ENCODE measurements around the gene SGMS1.

Gene SGMS1

DNA sequence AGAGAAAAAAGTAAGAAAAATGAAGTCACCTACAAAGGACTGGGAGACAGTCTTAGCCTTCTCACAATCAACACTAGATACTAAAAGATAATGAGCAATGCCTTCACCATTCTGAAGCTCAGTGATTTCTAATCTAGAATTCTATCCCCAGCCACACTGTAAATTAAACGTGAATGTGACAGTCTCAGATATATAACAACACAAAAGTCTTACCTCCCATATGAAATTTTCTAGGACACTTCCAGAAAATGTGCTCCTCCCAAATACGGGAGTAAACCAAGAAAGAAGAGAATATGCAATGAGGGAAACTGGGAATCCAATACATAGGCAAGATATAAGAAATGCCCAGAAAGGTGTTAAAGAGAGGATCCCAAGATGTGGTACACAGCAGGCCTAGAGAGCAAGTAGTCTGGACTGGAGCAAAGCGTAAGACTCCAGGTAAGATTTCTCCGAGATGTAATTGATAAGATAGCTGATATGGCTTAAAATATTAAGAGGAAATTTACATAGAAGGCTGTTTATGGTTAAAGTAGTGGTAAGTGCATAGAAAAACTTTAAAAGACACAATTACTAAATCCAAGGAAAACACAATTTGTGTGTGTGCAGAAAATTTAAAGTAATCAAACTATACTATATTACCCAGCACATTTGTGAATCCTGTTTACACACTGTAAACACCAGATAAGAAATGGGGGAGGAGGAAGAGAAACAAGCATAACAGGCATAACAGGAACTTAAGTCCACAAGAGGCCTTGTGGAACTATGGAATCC lies 44.1 kb downstream of the SGMS1 start:
- H3K9me3 ChIP-seq (ENCODE audit: insufficient read depth, low read length): no peaks in the 10 kb centered on the region
- no peaks in the 10 kb centered on the region for H3K9me2 ChIP-seq (replicated peaks; ENCODE audit: insufficient read depth, low read length)
- H3K27ac ChIP-seq (ENCODE audit: low read depth, low read length): no peak overlapping the region
- H3K4me2 ChIP-seq (ENCODE audit: low read depth, low read length, poor library complexity, severe bottlenecking): no peak overlapping the region
- no peak overlapping the region for H3K4me3 ChIP-seq (ENCODE audit: insufficient read depth, low read length, poor library complexity, severe bottlenecking)
- no peaks in the 10 kb centered on the region for H3F3A ChIP-seq (ENCODE audit: insufficient read depth)
- no peaks in the 10 kb centered on the region for H3K27me3 ChIP-seq (ENCODE audit: low read length)
- H4K20me1 ChIP-seq (ENCODE audit: low read depth, low read length): peaks cover 11% of the 10 kb centered on the region; the same call in 1 of the 2 replicates
- H3K9ac ChIP-seq (ENCODE audit: low read length): no peak overlapping the region
- TF ChIP-seq, protein P1, sequence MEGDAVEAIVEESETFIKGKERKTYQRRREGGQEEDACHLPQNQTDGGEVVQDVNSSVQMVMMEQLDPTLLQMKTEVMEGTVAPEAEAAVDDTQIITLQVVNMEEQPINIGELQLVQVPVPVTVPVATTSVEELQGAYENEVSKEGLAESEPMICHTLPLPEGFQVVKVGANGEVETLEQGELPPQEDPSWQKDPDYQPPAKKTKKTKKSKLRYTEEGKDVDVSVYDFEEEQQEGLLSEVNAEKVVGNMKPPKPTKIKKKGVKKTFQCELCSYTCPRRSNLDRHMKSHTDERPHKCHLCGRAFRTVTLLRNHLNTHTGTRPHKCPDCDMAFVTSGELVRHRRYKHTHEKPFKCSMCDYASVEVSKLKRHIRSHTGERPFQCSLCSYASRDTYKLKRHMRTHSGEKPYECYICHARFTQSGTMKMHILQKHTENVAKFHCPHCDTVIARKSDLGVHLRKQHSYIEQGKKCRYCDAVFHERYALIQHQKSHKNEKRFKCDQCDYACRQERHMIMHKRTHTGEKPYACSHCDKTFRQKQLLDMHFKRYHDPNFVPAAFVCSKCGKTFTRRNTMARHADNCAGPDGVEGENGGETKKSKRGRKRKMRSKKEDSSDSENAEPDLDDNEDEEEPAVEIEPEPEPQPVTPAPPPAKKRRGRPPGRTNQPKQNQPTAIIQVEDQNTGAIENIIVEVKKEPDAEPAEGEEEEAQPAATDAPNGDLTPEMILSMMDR (IDR thresholded peaks at IDR 0.05; ENCODE audit: insufficient read depth, low read length, poor library complexity, severe bottlenecking): no peak
- no peak for TF ChIP-seq EZH2phosphoT487 (conservative IDR thresholded peaks at IDR 0.05; ENCODE audit: low read length)
- no peaks in the 10 kb centered on the region for H3K36me3 ChIP-seq (ENCODE audit: low read length)
- no peak overlapping the region for H2AFZ ChIP-seq (ENCODE audit: low read depth, low read length, severe bottlenecking)
- peaks cover 20% of the 10 kb centered on the region for H3K79me2 ChIP-seq (ENCODE audit: insufficient read depth, low read length)

GRCh38 chr10:50578949-50579348 lies 44.8 kb downstream of the SGMS1 start:
- Histone ChIP-seq H3K27me3 (ENCODE audit: low read length) (no peaks in the 10 kb centered on the region), H3K9ac (ENCODE audit: low read length) (no peak overlapping the region), H3K79me2 (ENCODE audit: insufficient read depth, low read length) (peaks cover 20% of the 10 kb centered on the region), H3K4me2 (ENCODE audit: low read depth, low read length, poor library complexity, severe bottlenecking) (no peak overlapping the region), H3K27ac (ENCODE audit: low read depth, low read length) (no peak overlapping the region), H3K4me3 (ENCODE audit: insufficient read depth, low read length, poor library complexity, severe bottlenecking) (no peak overlapping the region), H4K20me1 (ENCODE audit: low read depth, low read length) (peaks cover 11% of the 10 kb centered on the region; the same call in 1 of the 2 replicates), H3F3A (ENCODE audit: insufficient read depth) (no peaks in the 10 kb centered on the region), H3K36me3 (ENCODE audit: low read length) (no peaks in the 10 kb centered on the region), H2AFZ (ENCODE audit: low read depth, low read length, severe bottlenecking) (no peak overlapping the region), H3K9me2 (replicated peaks; ENCODE audit: insufficient read depth, low read length) (no peaks in the 10 kb centered on the region), H3K9me3 (ENCODE audit: insufficient read depth, low read length) (no peaks in the 10 kb centered on the region)
- TF ChIP-seq, protein P1 (IDR thresholded peaks at IDR 0.05; ENCODE audit: insufficient read depth, low read length, poor library complexity, severe bottlenecking): no peak
- TF ChIP-seq EZH2phosphoT487 (conservative IDR thresholded peaks at IDR 0.05; ENCODE audit: low read length): no peak

- Histone ChIP-seq H3K27me3 (ENCODE audit: low read length) (no peaks in the 10 kb centered on the region), H3K9me2 (replicated peaks; ENCODE audit: insufficient read depth, low read length) (no peaks in the 10 kb centered on the region), H3K9me3 (ENCODE audit: insufficient read depth, low read length) (no peaks in the 10 kb centered on the region), H3K36me3 (ENCODE audit: low read length) (no peaks in the 10 kb centered on the region), H2AFZ (ENCODE audit: low read depth, low read length, severe bottlenecking) (no peak overlapping the region), H3K9ac (ENCODE audit: low read length) (no peak overlapping the region), H3K79me2 (ENCODE audit: insufficient read depth, low read length) (peaks cover 29% of the 10 kb centered on the region), H3F3A (ENCODE audit: insufficient read depth) (no peaks in the 10 kb centered on the region), H3K27ac (ENCODE audit: low read depth, low read length) (no peak overlapping the region), H4K20me1 (ENCODE audit: low read depth, low read length) (peaks cover 21% of the 10 kb centered on the region; the same call in 1 of the 2 replicates), H3K4me3 (ENCODE audit: insufficient read depth, low read length, poor library complexity, severe bottlenecking) (no peak overlapping the region), H3K4me2 (ENCODE audit: low read depth, low read length, poor library complexity, severe bottlenecking) (no peak overlapping the region)
- TF ChIP-seq, protein P1 (IDR thresholded peaks at IDR 0.05; ENCODE audit: insufficient read depth, low read length, poor library complexity, severe bottlenecking): no peak
- no peak for TF ChIP-seq EZH2phosphoT487 (conservative IDR thresholded peaks at IDR 0.05; ENCODE audit: low read length)
Measured at GRCh38 chr10:50577681-50578350, 45.9 kb downstream of the SGMS1 start.
